Epidermal melanocyte (primary cell): Measurements from ENCODE around the gene ADCY5.

Source experiments
- DNase-seq: peaks from one replicate; pipeline ENCODE4 v3.0.0; 2011; ENCODE audit warnings: low spot score; ENCODE audit not compliant: insufficient read length

The ADCY5 gene

DNA sequence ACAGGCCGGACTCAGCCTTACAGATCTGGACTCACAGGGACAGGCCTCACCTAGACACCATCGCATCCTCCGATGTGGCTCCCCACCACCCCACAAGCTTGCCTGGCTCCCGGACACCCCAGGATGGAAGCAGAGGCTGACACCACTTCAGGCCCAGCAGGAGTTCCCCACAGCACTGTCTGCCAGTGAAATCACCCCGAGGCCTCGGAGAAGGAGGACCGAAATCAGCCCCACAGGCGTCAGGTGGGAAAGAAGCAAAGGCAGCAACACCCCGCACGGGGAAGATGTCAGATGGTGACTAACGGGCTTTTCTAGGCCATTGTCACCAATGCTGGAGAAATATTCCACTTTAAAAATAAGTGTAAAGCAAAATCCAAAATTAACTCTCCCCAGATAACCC is 18.6 kb downstream of the ADCY5 start:
- DNase-seq: no peak

GRCh38 chr3:123429362-123430125 is 19.3 kb downstream of the ADCY5 start:
- no peak for DNase-seq

DNA sequence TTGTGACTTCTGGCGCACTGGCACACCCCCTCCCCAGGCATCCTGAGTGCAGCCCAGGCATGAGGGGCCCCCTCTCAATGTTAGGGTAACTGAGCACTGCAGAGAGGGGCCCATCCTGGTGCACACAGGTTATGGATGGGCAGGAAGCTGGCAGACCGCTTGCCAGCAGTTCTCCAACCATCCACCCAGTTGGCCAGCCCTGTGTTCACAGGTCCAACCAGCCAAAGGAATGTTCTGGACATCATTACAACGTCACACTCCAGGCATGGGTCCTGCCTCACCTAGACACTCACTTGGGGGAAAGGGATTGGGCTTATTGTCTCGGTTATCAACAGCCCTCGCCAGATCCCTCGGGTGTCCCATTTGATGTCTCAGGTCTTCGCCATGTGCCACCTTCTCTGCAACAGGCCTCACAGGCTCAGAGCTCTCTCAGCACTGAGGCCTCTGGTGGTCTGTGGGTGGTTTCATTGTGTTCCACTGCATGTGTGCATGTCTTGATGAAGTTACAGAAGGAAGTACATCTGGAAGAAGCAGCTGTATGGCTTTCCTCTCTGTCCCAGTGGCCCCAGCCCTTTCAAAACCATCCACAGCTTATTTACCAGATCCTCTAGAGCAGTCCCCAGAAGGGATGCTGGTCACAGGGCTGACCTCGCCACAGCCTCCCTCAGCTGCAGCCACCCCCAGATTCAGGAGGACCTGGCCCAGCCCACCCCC is 23.7 kb downstream of the ADCY5 start:
- no peak for DNase-seq

DNA sequence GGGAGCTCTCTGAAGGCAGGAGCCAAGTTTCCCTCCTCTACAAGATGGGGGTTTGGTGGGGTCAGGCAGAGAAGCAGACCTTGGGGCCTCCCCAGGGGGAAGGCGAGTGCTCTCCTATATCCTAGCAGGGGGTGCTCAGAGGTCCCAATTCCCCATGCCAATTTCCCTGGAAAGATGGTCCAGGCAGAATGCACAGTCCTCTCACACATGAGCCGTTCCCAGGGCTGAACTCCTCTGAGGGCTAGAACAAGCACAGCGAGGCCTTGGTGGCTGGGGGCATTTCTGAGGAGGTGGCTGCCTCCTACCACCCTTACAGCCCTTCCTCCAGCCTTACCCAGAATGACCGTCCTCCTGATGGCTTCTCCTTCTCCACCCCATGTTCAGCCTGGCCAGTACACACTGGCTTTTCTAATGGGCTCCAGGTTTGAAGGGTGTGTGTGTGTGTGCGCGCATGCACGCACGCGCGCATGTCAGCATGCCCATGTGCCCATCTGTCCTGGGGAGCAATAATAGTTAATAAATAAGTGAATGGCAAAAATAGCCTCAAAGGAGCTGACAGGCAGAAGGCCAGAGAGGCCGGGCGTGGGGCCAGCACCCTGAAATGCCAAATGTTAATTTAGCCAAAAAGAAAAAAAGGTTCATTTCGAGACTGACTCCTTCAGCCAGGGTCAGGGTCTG is 24.4 kb downstream of the ADCY5 start:
- no peak for DNase-seq

DNA sequence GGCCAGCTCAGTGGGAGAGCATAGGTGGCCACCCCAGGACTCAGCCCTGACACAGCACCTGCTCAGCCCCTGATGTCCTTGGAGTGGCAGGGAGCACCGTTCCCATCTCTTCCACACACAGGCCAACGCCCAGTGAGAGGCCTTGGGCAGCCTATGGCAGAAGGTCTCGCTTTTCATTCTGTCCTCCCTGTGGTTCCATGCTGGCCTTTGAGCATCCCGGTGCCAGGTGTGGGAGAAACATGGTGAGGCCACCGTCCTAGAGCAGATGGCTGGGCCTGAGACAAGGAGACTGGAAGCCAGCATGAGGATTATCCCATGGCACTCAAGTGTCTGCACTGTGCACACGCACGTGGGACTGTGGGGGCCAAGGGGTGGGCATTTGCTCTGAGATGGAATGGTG is 25.1 kb downstream of the ADCY5 start:
- no peak for DNase-seq

DNA sequence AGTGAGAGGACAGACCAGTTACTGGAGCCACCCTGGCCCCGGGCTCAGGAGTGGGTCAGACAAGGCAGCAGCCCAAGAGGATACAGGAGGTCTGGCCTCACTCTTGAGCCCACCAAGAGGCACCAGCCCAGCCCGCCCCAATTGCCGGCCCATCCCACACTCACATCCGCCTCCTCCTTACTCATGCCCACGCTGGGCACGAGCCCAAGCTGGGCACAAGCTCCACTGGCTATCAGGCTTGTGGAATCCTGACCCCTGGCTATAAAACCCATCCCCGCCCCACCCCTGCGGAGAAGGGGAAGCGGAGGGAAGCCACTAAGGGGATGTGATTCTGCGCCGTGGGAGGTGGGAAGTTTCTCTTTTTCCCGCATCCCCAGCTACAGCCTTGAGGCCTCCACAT is 25.9 kb downstream of the ADCY5 start:
- no peak for DNase-seq

DNA sequence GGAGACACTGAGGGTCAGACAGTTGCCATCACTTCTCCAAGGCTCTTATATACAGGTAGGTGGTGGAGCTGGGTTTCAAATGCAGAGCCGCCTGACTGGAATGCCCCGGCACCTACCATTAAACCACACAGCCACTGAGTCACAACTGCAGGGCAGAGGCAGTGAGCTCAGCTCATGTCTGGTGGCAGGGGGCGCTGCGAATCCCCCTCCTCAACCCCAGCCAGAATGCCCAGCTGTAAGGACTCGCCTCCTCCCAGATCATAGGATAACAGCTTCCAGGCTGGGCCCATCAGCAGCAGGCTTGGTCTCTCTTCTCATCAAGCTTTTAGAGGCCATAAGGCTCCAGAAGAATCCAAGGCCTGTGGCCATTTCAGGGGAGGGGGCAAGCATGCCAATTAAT is 26.4 kb downstream of the ADCY5 start:
- no peak for DNase-seq

DNA sequence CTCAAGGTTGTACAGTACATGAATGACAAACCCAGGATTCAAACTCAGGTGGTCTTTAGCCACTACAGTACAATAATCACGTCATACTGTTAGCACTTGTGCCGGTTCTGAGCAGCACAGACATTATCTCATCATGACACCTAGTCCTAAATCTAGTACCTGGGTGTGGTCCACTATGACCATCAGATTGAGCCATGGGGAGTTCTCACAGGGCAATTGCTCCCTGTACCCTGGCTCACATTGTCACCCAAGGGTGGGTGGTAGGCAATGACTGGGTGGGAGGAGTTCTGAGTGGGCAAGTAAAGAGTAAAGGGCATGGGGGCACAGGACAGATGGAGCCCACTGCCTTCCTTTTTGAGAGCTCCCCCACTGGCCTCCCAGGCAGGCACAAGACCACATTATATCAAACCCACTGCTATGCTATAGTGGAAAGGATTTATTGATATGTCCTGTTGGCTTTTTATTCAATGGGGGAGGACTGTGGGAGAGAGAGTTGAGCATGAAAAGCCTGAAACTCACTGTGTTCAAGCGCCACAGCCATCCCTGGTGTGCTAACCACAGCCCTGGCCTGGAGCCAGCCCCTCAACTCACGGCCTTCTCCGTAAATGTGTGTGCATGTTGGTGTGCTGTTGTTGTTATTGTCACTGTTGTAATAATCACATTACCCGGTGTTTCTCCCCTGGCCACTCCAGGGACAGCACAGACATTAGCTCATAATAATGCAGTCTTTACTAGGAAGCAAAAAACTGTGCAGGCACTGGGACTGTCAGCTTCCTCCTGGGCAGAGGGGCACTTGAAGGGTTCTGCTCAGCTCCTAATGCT is 27.3 kb downstream of the ADCY5 start:
- DNase-seq: no peak

- no peak for DNase-seq
These were observed 28.4 kb downstream of the ADCY5 start for GRCh38 chr3:123420416-123420968.

GRCh38 chr3:123419850-123420297 is 29.0 kb downstream of the ADCY5 start:
- no peak for DNase-seq

DNA sequence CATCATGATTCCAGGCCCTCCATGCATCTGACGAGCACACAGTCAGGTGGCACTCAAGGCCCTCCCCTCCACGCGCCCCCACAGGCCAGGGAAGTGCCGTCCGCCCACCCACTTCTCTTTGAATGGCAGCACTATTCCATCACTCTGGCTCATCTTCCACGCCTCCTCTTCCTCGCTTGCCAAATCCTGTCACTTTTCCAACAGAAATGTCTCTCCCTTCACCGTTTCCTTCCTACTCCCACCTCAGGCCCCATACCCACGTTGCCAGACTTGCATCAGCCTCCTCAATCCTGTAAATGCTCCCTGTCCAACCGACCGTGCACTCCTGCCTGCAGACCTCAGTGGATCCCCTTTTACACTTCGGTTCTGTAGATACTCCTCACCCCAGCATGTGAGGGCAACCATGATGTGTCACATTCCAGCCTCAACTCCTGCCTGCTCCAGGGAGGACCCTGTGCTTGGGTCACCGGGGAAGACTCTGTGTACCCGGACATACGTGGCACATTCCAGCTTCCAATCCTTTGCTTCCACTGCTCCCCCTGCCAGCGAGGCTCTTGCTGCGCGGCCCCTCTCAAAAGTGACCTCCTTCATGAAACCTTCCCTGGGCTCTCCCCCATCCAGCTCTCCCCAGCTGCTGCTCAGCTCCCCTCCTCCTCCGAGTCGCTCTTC is 29.6 kb downstream of the ADCY5 start:
- DNase-seq: no peak

DNA sequence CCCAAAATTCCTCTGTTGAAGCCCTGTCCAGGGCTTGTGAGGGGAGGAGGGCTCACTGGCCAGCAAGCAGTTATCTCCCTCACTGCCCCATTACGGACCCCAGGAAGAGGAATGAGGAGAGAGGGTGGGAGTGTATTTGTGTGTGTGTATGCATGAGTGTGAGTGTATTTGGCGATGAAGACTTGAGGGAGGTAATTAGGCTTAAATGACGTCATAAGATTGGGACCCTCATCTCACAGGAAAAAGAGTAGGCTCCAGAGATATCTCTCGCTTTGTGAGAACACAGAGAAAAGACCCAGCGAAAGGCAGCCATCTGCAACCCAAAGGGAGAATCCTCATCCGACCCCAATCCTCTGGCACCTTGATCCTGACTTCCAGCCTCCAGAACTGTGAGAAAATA is 32.2 kb downstream of the ADCY5 start:
- DNase-seq: no peak

GRCh38 chr3:123416173-123416572 is 32.7 kb downstream of the ADCY5 start:
- no peak for DNase-seq

GRCh38 chr3:123414973-123415775 is 33.7 kb downstream of the ADCY5 start:
- no peak for DNase-seq

- DNase-seq: no peak
These were observed 35.9 kb downstream of the ADCY5 start for GRCh38 chr3:123412811-123413604.

GRCh38 chr3:123412076-123412475 is 36.8 kb downstream of the ADCY5 start:
- no peak for DNase-seq

DNA sequence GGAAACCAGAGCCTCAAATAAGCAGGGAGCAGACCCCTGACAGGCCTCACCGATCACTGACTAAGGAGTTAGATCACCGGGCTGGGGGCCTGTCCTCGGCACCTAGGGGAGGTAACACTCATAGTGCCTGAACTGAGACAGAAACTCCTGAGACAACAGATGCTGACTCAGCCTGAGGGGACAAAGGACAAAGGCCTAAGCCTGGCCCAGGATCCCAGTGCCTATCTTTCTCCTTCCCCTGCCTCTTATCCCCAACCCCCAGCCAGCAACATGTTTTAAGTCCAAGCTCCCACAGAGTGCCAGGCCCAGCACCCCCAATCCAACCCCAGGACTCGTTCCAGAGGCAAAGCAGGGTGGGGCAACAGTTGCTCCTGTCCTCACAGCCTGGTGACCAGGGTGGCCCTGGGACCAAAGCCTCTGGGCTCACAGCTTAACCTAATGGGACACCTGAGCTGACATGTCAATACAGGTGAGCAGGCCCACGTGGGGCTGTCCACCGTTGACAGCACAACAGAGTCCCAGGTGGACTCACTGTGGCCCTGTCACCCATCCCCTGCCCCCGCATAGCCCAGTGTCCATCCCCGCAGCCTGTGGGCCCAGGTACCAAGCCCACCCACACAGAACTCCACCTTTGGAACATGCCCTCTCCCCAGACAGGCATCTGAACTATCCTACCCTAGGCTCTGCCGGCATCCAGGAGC is 37.4 kb downstream of the ADCY5 start:
- no peak for DNase-seq

DNA sequence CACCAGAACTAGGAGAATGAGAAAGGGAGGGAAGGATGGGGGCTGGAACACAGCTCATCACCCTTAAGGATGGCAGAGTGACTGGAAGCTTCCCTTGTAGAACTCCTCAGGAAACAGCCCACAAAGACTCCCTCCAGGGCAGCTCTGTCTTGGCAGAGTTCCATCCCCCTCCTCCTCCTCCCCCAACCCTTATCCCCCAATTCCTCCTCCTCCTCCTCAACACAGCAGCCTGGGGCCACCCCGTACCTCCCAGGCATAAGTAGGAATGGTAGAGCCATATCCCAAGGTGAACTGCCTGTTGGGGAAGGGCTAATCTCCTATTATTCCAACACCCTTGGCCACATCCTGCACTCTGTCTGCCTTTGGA is 38.8 kb downstream of the ADCY5 start:
- no peak for DNase-seq
